Measurements from ENCODE around the gene FN3KRP.
"Not testable (repeated sequence)": the region's sequence is repeated elsewhere in the genome, so short reads cannot be mapped to it uniquely, and the experiment has no call there.

Gene FN3KRP

DNA sequence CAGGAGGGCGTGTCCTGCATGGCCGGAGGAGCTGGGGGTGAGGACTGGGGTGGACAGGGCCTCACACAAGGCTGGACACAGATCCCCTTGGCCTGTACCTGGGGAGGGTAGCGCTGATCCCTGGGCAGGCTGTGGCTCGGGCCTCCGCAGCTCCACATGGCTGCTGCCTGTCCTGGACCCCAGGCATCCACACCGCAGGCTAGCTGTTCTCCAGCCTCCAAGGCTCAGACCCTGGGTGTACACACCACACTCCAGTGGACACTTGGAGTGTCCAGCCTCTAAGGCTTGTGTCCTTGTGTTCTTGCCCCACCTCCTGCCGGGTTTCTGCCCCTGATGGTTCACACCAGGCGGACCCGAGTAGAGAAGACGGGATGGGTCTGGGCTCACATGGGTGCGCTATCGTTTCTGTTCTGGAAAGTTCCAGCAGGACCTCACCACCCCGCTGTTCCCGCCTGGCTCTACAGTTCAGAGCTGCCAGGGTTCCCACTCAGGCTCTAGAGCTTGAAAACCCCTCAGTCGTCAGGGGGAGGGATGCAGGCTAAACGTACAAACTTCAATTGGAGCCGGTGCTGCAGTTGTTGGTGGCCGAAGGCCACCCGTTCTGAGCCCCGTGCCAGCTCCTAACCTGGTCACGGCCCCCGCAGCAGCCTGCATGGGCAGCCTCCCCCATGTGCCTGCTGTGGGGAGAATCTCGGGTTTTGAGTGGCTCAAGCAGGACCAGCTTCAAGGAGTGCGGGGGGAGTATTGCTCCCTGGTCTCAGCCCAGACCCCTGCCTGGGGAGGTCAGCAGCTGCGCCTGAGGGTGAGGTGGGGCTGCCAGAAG lies 6.6 kb upstream of the FN3KRP start:
- DNase-seq: no peak

DNA sequence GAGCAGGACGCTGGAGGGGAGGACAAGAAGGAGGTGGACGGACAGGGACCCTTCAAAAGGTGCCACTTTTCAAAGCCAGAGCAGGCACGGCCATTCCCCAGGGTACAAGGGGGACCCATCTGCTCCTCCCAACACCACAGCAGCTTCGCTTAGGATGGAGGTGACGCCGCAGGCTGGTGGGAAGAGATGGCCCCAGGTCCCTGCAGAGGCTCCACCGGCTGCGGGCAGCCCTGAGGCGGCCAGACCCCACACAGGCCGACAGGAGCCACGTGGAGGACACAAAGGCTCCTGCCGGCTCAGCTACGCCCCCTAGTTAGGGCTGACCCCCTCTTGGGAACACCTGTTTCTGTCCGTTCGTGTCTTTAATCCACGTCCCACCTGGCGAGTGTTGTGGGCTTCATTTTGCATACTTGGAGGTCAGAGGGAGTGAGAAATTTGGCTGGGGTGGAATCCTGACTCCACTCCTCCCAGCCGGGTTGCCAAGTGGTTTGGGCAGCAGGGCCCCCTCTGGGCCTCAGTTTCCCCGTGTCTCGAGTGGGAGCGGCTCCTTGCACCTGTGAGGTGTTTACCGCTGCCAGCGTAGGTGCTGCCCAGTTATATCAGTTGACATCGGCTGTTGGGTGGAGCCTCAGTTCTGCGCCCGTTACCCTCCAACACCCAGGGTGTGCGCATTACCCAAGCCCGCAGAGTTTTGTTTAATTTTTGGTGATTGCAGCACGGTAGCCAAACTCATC lies 5.8 kb upstream of the FN3KRP start:
- DNase-seq: no peak

DNA sequence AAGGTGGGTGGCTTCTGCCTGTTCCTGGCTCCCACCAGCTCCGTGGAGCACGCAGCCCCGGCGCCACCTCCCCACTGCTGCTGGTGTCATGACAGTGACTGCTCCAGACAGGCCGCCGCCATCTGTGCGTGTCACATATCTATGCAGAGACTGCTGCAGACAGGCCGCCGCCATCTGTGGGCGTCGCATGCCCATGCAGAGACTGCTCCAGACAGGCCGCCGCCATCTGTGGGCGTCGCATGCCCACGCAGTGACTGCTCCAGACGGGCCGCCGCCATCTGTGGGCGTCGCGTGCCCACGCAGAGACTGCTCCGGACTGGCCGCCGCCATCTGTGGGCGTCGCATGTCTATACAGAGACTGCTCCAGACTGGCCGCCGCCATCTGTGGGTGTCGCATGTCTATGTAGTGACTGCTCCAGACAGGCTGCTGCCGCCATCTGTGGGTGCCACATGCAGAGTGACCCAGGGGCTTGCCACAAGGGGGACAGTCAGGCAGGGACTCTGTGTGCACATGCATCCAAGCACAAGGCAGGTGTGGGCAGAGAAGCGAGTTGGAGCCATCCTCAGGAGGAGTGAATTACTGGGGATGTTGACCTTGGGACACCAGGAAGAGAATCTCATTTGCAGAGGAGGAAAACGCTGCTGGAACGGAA lies 3.3 kb upstream of the FN3KRP start:
- no peak for DNase-seq

DNA sequence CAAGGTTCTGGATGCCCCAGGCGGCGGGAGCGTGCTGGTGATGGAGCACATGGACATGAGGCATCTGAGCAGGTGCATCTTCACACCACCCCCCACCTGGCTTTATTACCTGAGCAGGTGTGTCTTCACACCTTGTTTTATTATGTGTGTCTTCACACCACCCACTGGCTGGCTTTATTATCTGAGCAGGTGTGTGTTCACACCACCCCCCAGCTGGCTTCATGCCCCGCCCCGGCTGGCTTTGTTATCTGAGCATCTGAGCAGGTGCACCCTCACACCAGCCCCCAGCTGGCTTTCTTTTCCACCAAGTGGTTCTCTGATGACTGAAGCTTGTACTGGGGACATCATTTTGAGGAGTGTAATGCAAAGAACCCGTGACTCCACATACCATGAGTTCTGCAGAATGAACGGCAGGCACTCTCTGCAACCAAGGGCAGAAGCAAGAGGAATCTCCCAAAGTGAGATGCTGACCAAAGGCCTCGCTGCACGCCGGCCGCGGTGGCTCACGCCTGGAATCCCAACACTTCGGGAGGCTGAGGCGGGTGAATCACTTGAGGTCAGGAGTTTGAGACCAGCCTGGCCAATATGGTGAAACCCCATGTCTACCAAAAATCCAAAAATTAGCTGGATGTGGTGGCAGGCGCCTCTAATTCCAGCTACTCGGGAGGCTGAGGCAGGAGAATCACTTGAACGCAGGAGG lies 2.6 kb downstream of the FN3KRP start:
- no peak for DNase-seq

DNA sequence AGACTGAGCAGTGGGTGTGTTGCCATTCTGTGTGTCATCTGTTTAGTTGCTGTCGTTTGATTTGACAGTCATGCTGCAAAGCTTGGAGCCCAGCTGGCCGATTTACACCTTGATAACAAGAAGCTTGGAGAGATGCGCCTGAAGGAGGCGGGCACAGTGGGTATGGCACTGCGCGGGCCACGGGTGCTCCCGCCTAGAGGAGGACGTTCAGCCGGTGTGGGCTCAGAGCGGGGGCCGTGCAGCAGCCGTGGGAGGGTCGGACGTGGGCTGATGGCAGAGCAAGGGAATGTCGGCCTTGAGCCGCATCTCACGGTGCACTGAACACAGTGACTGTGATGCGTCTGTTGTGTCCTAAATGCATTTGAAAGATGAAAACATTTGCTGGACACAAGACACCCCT lies 3.7 kb downstream of the FN3KRP start:
- DNase-seq: no peak

DNA sequence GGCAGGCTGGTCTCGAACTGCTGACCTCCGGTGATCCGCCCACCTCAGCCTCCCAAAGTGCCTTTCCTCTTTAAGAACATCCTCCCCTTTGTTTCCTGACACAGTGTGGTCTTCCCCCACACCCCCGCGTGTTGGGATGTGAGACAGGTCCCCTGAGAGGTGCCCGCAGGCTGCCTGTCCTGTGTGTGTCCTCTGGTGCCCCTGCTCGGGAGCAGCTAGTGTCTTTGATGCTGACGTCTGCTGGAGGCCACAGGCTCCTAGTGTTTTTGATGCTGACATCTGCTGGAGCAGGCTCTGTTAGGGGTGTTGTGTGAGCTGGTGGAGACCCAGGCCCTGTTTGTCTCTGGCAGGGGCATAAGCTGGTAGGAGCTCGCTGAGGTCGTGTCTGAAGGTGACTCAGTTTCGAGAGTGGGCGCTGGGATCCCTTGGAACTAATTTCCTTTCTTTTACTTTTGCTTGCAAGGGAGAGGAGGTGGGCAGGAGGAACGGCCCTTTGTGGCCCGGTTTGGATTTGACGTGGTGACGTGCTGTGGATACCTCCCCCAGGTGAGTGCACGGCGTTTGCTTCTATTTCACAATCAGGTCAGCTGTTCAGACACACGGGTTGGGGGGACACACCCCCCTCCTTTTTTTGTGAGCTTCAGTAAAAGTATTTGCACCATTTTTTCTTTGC lies 6.0 kb downstream of the FN3KRP start:
- DNase-seq: no peak

DNA sequence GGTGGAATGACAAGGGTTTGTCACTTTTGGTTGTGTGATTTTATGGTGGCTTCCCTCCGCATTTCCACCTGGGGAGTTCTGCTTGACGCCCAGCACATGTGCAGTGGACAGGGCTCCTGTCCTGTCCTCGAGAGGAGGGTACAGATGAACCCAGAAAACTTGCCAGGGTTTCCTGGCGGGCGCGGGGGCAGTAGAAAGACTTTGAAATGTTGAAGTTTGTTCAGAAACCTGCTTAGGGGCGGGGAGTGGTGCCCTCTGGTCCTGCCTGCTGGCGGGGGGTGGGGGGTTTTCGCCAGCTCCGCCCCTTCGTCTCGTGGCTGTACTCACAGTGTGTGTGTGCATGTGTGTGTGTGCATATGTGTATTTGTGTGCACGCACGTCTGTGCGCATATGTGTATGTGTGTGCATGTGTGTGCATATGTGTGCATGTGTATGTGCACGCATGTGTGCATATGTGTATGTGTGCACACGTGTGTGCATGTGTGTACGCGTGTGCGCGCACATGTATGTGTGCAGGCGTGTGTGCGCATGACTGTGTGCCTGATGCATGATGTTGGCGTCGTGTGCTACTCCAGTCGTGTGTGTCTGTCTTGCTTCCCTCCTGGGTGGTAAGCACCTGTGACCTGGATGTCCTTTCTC lies 6.8 kb downstream of the FN3KRP start:
- no peak for DNase-seq

DNA sequence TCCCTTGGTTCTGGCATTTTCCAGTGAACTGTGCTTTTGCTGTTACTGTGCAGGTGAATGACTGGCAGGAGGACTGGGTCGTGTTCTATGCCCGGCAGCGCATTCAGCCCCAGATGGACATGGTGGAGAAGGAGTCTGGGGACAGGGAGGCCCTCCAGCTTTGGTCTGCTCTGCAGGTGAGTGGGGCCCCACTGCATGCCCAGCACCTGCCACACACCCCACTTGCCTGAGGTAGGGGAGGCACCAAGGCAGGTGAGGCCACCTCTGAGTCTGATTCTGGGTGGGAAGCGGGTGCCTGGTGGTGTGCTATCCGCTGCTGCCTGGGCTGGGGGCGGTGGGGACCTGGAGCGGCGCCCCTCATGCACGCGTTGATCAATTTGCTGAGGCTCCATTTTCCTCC lies 9.9 kb downstream of the FN3KRP start:
- no peak for DNase-seq

DNA sequence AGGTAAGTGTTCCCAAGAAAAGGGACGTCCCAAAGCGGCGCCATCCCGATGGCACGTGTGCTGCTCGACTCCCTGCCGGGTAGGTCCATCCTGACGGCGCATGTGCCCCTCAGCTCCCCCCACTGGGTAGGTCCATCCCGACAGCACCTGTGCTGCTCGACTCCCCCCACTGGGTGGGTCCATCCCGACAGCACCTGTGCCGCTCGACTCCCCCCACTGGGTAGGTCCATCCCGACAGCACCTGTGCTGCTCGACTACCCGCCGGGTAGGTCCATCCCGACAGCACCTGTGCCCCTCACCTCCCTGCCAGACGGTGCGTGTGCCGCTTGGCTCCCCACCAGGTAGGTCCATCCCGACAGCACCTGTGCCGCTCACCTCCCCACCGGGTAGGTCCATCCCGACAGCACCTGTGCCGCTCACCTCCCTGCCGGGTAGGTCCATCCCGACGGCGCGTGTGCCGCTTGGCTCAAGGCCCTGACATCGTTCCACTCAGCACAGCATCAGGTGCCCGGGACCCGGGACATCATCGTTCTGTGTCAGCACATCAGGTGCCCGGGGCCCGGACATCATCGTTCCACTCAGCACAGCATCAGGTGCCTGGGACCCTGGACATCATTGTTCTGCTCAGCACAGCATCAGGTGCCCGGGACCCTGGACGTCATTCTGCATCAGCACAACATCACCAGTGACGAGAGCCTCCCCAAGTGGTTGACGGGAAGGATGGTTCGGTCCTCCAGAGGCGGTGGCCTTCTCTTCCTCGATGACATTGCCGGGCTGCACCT lies 13.2 kb downstream of the FN3KRP start:
- DNase-seq: no peak

DNA sequence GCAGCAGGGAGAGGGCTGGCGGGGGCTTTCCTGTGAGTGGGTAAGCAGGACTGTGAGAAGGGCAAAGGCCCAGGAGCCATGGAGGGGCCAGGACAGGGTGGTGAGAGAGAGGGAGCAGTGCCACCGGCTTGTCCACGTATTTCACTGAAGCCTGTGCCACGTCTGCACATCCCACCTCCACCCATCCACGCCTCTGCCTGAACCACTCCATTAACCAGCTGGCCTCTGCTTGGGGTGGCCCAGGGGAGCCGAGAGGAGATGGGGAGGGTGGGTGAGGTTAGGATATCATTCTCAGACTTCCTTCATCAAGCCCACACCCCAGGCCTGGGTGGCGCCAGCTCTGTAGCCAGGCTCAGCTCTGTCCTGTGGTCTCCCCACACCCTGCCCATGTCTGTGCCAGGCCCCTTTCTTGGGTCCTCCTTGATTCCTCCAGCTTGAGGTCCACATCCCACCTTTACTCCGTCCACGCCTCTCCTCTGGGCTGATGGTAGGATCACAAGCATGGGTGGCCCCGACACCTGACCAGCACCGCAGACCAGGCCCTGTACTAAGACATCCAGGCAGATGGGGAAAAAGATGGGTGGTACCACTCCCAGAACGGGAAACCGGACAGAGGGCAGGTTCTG lies 15.7 kb downstream of the FN3KRP start:
- DNase-seq: no peak

DNA sequence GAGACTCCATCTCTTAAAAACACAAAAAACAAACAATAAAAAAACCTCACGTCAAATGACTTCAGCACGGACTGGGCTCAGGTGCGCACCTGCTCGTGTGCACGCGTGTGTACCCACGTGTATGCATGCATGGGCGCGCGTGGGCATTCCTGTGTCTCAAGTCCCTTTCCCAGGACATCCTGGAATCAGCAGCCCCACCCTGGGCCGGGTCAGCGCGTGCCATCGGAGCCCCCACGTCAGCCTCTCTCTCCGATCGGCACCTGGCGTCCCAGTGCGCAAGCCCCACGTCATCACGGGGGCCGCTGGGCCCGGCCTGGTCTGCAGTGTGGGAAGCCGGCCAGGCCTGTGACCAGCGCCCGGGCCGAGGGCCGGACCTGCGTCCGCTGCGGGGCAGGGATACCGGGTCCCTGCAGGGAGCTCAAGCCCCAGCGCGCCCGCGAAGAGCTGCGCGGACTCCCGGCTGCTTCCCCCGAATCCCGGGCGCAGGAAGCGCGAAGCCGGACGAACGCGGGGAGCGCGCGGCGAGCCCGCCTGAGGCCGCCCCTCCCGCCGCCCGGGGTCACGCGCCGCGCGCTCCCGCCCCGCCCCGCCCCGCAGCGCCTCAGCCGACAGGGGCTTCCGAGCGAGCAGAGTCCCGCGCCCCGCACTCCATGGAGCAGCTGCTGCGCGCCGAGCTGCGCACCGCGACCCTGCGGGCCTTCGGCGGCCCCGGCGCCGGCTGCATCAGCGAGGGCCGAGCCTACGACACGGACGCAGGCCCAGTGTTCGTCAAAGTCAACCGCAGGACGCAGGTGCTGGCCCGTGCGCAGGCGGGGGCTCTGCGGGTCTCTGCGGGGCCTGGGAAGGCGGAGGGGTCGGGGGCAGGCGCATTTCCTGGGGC lies 18.7 kb downstream of the FN3KRP start, which contains the start of gene FN3K:
FN3K (plus strand) TSS at position 629 of the 880 bp plus-strand sequence; CDS start at position 651, 22 bp downstream.
- DNase-seq: no peak

DNA sequence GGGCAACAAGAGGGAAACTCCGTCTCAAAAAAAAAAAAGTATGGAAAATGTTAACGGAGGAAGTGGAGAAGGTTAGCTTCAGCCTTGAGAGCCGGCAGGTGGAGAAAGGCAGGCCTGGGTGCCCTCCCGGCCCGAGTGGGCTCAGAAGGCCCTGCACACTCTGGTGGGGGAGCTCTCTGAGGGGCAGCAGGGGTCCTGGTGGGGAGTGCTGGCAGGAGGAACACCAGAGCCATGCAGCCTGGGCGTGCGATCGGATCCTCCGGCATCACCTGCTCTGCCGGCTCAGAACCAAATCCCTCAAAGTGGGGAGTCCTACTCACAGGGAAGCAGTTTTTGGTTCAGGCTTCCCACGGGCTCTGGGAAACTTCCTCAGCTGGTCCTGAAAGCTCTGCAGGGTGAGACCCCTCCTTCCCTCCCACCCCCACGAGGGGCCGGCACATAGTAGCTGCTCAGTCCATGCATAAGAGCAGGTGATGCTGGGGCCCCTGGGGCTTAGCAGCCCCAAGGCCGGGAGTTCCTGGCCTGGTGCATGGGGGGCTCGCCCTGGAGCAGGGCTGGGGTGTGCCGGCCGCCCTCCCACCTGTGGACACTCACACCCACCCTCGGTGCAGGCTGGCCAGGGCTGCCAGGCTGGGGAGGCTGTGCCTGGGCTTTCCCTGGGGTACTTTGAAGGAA lies 20.1 kb downstream of the FN3KRP start:
- no peak for DNase-seq

DNA sequence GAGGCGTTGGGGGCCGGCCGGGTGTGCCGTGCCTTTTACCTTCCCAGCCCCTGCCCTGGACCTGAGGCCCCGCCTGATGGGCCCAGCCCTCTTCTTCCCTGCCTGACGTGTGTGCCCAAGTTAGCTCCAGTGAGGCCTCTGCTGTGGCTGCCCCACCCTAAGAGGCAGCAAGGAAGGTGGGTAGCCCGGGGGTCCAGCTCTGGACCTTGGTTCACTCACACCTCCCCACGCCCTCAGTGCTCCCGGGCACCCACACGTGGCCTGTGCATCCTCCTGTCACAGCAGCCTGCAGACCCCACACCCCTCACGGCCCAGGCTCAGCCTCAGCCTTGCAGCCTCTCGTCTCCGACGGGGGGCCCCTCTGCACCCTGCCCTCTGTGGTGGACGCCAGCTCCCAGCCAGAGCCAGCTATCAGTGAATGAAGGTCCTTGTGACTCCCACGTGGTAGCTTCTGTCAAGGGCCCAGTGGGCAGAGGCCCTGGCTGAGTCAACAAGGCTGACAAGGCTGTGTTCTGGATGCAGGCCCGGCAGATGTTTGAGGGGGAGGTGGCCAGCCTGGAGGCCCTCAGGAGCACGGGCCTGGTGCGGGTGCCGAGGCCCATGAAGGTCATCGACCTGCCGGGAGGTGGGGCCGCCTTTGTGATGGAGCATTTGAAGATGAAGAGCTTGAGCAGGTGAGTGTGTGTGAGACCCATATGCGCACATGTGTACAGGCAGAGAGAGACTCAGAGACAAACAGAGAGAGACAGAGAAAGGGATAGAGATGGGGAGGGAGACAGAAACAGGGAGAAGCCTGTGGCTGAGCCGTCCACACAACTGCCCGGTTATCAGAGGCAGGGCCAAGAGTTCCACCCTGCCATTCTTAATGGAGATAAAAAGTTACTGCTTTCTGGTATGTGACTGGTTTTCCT lies 21.7 kb downstream of the FN3KRP start:
- DNase-seq: no peak

DNA sequence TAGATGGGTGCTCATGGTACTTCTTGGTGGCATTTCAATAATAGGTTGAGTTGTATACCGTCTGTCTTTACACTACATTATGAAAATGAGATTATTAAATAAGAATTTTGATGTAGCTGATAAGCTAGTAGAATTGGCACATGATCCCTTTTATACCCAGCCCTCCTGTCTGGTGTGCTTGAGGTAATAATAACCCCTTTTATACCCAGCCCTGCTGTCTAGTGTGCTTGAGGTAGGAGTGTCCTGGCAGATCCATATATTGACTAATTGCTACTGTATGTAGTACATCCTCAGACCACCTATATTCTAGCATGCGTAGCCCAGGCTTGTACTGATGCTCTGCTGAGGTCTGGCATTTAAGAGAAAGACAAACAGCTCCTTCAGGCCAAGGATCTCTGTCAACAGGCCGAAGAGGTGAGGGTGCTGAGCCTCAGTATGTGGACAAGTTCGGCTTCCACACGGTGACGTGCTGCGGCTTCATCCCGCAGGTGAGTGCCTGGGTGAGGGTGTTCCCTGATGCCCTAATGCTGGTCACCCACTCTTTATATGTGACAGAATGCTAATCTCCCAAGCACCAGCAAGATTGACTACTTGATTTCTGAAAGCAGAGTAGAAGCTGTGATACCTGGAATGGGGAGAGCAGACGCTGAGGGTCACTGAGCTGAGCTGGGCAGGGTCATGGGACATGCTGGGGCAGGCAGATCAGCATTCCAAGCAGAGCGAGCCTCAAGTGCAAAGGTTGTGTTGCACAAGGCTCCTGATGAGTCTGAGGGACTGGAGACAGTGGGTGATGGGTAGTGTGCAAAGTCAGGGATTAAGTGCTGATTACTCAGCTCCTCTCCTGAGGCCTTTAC lies 24.6 kb downstream of the FN3KRP start:
- no peak for DNase-seq

DNA sequence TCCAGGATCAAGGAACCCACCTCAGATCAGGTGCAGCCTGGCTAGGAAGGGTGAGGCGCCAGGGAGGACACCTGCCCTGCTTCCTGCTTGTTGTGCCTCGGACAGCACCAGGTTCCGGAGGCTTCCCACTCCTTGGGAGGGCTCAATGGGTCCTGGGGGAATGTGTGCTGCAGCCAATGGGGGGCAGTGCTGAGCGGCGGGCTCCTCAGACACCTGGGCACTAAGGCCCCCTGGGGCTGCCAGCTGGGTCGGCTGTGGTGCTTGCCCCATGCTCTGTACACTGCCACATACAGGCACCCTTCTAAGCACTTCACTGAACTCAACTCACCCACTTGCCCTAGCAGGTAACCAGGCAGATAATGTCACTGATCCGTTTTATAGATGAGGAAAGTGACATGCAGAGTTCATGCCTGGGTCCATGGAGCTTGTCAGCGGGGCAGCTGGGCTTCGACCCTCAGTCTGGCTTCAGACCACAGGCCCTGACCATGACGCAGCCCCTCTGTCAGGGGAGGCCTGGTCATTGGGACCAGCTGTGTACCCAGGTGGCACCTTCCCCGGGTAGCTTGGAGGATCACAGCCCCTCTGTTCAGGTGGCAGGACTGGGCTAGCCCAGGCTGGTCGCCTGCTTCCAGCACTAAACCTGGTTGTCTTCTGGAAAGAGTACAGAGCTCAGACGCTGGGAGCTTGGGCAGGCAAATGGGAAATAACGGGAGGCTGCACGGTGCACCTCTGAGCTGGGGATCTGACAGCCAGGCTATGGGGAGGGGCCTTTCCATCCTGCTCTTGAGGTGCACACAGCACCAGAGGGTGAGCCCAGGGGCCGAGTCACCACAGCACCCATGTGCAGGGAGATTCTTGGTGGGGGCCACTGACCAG lies 27.1 kb downstream of the FN3KRP start:
- no peak for DNase-seq

DNA sequence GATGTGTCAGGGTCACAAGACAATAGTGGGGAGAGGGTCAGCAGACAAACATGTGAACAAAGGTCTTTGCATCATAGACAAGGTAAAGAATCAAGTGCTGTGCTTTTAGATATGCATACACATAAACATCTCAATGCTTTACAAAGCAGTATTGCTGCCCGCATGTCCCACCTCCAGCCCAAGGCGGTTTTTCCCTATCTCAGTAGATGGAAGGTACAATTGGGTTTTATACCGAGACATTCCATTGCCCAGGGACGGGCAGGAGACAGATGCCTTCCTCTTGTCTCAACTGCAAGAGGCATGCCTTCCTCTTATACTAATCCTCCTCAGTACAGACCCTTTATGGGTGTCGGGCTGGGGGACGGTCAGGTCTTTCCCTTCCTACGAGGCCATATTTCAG lies 28.2 kb downstream of the FN3KRP start:
- not testable (repeated sequence) for DNase-seq
